Midbrain (tissue), 1 donor: Measurements from ENCODE around the gene RWDD3.
A peak's percentile ranks its signal among the peaks of the same experiment; 100 is the strongest.

Experiments used
- DNase-seq: peaks from one replicate; lab custom pipeline; 2025; lab: John Stamatoyannopoulos, UW

Gene RWDD3

GRCh38 chr1:95282518-95282895, 48.5 kb downstream of the RWDD3 start:
- no peak for DNase-seq

- DNase-seq = no peak
Observed at GRCh38 chr1:95284420-95284819, 50.4 kb downstream of the RWDD3 start.

- no peak for DNase-seq
Observed at GRCh38 chr1:95286479-95286878, 52.5 kb downstream of the RWDD3 start.

- DNase-seq = peak; percentile 2
Observed at GRCh38 chr1:95287081-95287480, 53.1 kb downstream of the RWDD3 start.

- no peak for DNase-seq
Observed at GRCh38 chr1:95287825-95288224, 53.8 kb downstream of the RWDD3 start.
